ENCODE measurements around the gene CHSY1.

DNA sequence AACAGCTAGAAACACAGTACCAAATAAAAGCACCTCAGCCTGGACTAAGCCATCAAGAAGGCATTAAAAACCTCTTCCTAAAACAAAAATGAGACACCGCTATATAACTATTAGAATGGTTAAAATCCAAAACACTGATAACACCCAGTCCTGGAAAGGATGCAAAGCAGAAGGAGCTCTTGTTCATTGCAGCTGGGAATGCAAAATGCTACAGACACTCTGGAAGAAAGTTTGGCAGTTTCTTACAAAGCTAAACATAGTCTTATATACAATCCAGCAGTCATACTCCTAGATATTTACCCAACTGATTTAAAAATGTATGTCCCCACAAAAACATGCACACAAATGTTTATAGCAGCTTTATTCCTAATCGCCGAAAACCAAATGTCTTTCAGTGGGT is 35.7 kb downstream of the CHSY1 start:
- TF ChIP-seq, protein P1, sequence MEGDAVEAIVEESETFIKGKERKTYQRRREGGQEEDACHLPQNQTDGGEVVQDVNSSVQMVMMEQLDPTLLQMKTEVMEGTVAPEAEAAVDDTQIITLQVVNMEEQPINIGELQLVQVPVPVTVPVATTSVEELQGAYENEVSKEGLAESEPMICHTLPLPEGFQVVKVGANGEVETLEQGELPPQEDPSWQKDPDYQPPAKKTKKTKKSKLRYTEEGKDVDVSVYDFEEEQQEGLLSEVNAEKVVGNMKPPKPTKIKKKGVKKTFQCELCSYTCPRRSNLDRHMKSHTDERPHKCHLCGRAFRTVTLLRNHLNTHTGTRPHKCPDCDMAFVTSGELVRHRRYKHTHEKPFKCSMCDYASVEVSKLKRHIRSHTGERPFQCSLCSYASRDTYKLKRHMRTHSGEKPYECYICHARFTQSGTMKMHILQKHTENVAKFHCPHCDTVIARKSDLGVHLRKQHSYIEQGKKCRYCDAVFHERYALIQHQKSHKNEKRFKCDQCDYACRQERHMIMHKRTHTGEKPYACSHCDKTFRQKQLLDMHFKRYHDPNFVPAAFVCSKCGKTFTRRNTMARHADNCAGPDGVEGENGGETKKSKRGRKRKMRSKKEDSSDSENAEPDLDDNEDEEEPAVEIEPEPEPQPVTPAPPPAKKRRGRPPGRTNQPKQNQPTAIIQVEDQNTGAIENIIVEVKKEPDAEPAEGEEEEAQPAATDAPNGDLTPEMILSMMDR (IDR thresholded peaks at IDR 0.05) = no peak
- TF ChIP-seq POLR2A (IDR thresholded peaks at IDR 0.05) = no peak

All from heart left ventricle (tissue), 13 donors.